HepG2 (cell line): Measurements from ENCODE around the gene TTC28. TPM values are rescaled to one million over a fixed set of nuclear protein-coding genes. Genes with fewer than 3 reads are reported as not detected.
A peak's percentile ranks its signal among the peaks of the same experiment; 100 is the strongest.

Experiments used
- ARID5B ChIP-seq: IDR thresholded peaks from 2 replicates; pipeline ENCODE4 v1.4.0; 2020; ENCODE audit warnings: mild to moderate bottlenecking, missing genetic modification reagents
- HMG20B ChIP-seq: conservative IDR thresholded peaks from 2 replicates; pipeline ENCODE4 v1.6.1; 2016; ENCODE audit warnings: missing genetic modification reagents, missing compliant biosample characterization
- HNF4A ChIP-seq: sonication (generic); formaldehyde crosslinking; IDR thresholded peaks from 2 replicates; pipeline ENCODE4 v1.4.0; 2020; ENCODE audit warnings: missing genetic modification reagents
- IKZF1 ChIP-seq: fragments of 450-650 bp; IDR thresholded peaks from 2 replicates; pipeline ENCODE4 v1.7.1; 2016
- JUNB ChIP-seq: sonication (generic); formaldehyde crosslinking; IDR thresholded peaks from 2 replicates; pipeline ENCODE4 v1.8.0; 2022; ENCODE audit warnings: missing genetic modification reagents, mild to moderate bottlenecking, borderline replicate concordance
- MAX ChIP-seq: IDR thresholded peaks from 2 replicates; pipeline ENCODE4 v1.6.1; 2012; ENCODE audit warnings: inconsistent platforms
- MEIS2 ChIP-seq: sonication (generic); formaldehyde crosslinking; IDR thresholded peaks from 2 replicates; pipeline ENCODE4 v1.9.0; 2021; ENCODE audit warnings: mild to moderate bottlenecking, missing genetic modification reagents
- MIXL1 ChIP-seq: IDR thresholded peaks from 2 replicates; pipeline ENCODE4 v1.6.1; 2016
- MLX ChIP-seq: IDR thresholded peaks from 2 replicates; pipeline ENCODE4 v1.6.1; 2016
- NFYC ChIP-seq: IDR thresholded peaks from 2 replicates; pipeline ENCODE4 v1.6.1; 2016; ENCODE audit warnings: missing genetic modification reagents, missing compliant biosample characterization
- NR2F2 ChIP-seq: IDR thresholded peaks from 2 replicates; pipeline ENCODE4 v1.6.1; 2012; ENCODE audit warnings: low read depth, inconsistent platforms, borderline replicate concordance
- RARA ChIP-seq: IDR thresholded peaks from 2 replicates; pipeline ENCODE4 v1.6.1; 2016; ENCODE audit warnings: missing genetic modification reagents, missing compliant biosample characterization
- REST ChIP-seq, 2 experiments: IDR thresholded peaks; 2 replicates each; pipeline ENCODE4 v1.6.1; 2011 to 2012; ENCODE audit warnings: low read length in 2 of 2, borderline replicate concordance in 1 of 2, low read depth in 1 of 2, mild to moderate bottlenecking in 1 of 2, moderate library complexity in 1 of 2
- RNF2 ChIP-seq: fragments of 450-650 bp; conservative IDR thresholded peaks from 2 replicates; pipeline ENCODE4 v1.6.1; 2016; ENCODE audit warnings: low read depth
- SMAD1 ChIP-seq: sonication (generic); formaldehyde crosslinking; IDR thresholded peaks from 2 replicates; pipeline ENCODE4 v1.4.0; 2020; ENCODE audit warnings: missing genetic modification reagents, low read depth, mild to moderate bottlenecking, borderline replicate concordance
- SOX6 ChIP-seq, 2 experiments: fragments of 450-650 bp in 1 of 2; sonication (generic) in 1 of 2; formaldehyde crosslinking in 1 of 2; IDR thresholded peaks; 2 replicates each; pipeline versions ENCODE4 v1.4.0 to v1.6.1; 2017 to 2020; ENCODE audit warnings: antibody characterized with exemption in 1 of 2, mild to moderate bottlenecking in 1 of 2, missing genetic modification reagents in 1 of 2
- TARDBP ChIP-seq: sonication (generic); formaldehyde crosslinking; IDR thresholded peaks from 2 replicates; pipeline ENCODE4 v1.8.0; 2022; ENCODE audit warnings: mild to moderate bottlenecking, missing genetic modification reagents
- TCF7 ChIP-seq: sonication (generic); IDR thresholded peaks from 2 replicates; pipeline ENCODE4 v1.6.1; 2016; ENCODE audit warnings: antibody characterized with exemption, low read depth
- TFDP1 ChIP-seq: IDR thresholded peaks from 2 replicates; pipeline ENCODE4 v1.6.1; 2016; ENCODE audit warnings: missing compliant biosample characterization, missing genetic modification reagents, borderline replicate concordance
- ZNF383 ChIP-seq: sonication (generic); formaldehyde crosslinking; IDR thresholded peaks from 2 replicates; pipeline ENCODE4 v1.4.0; 2020; ENCODE audit warnings: missing genetic modification reagents, mild to moderate bottlenecking, borderline replicate concordance
- polyA plus RNA-seq, 8 experiments: library from polyadenylated mRNA; depleted of rRNA in 3 of 8; stranded (reverse) in 7 of 8; unstranded in 1 of 8; fragments of >200 nt; fragmentation: Illumina TruSeq in 4 of 8; extraction: Trizol in 4 of 8; gene quantifications; 2 replicates each; pipeline versions ENCODE4 v1.2.1 to v1.2.3, GENCODE V29; 2011 to 2016; ENCODE audit warnings: low read depth in 4 of 8, missing spikeins in 1 of 8, mixed read lengths in 1 of 8; ENCODE audit not compliant: insufficient read depth in 1 of 8
- total RNA-seq, 5 experiments: library from RNA; depleted of rRNA; stranded (reverse); fragments of >200 nt; fragmentation: Illumina TruSeq; extraction: Trizol; gene quantifications; 2 replicates each; pipeline ENCODE4 v1.2.3, GENCODE V29; 2016; ENCODE audit warnings: low read depth in 1 of 5

The TTC28 gene
- total and polyA plus RNA-seq, 2 of the 13 experiments (the other 11 are each of a cell fraction or from before 2014, with no cell fraction given) = 4.2 to 13.1 TPM

- TF ChIP-seq REST (IDR thresholded peaks at IDR 0.05; ENCODE audit: borderline replicate concordance in 1 of 2, low read depth in 1 of 2, low read length in 2 of 2) (peak in 1 of 2 experiments; percentile 85; a peak in 2 of 4 replicates), ZNF383 (CRISPR knock-in tag) (no peak), MAX (no peak), MLX (CRISPR knock-in tag) (no peak), MEIS2 (no peak), TARDBP (0 out of 2 replicates have a peak, but pooled peaks have one; percentile 52), RNF2 (no peak), HNF4A (CRISPR knock-in tag) (peak; percentile 58), IKZF1 (no peak), HMG20B (CRISPR knock-in tag) (peak; percentile 64; the same call in 1 of the 2 replicates), MIXL1 (CRISPR knock-in tag) (peak; percentile 40; the same call in 1 of the 2 replicates), TCF7 (peak; percentile 67), SOX6 (IDR thresholded peaks at IDR 0.05) (no peak), SOX6 (CRISPR knock-in tag; IDR thresholded peaks at IDR 0.05) (peak; percentile 86), TFDP1 (CRISPR knock-in tag) (no peak), NR2F2 (peak; percentile 65; the same call in 1 of the 2 replicates), RARA (CRISPR knock-in tag) (peak; percentile 67), SMAD1 (CRISPR knock-in tag) (no peak), ARID5B (CRISPR knock-in tag) (peak; percentile 63; the same call in 1 of the 2 replicates), JUNB (CRISPR knock-in tag) (0 out of 2 replicates have a peak, but pooled peaks have one; percentile 17), NFYC (CRISPR knock-in tag) (no peak)
These were observed 312.8 kb downstream of the TTC28 start (continued) for GRCh38 chr22:28366856-28367255.
